Stimulated activated CD8-positive, alpha-beta memory T cell treated with anti-CD3 and anti-CD28 coated beads, Interleukin-12 subunit alpha, Interleukin-12 subunit beta, amount 100 ng/mL, for 24 hours (primary cell): ENCODE results near the gene SCN8A.
A peak's percentile ranks its signal among the peaks of the same experiment; 100 is the strongest.

ENCODE experiments used
- DNase-seq: peaks from one replicate; pipeline ENCODE4 v3.0.0-alpha.2; 2020; ENCODE audit errors: extremely low read depth

The SCN8A gene

DNA sequence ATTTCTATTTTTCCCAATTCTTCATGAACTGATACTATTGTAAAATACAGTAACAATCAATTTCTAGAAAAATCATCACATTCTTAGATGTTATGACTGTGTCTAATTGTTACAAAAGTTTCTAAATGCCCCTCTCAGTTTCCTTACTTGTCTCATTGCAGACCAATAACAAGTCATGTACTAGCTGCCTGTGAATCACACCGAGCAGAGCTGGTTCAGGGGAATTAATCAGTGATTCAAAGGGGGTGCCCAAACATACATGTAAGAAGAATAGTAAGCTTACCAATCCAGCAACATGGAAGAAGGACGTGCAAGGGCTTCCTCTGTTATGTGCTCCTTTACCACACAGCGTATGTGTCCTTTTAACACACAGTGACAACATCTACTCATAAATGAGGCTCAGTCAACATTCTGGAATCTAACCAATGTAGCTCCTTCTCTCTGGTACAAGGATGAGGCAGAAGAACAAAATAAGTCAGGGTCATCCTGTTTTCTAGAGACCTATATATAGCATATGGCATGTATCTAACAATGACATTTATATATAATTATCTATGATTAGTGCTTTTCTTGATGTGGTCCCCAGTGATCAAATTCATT is 126.4 kb downstream of the SCN8A start:
- DNase-seq = no peak

DNA sequence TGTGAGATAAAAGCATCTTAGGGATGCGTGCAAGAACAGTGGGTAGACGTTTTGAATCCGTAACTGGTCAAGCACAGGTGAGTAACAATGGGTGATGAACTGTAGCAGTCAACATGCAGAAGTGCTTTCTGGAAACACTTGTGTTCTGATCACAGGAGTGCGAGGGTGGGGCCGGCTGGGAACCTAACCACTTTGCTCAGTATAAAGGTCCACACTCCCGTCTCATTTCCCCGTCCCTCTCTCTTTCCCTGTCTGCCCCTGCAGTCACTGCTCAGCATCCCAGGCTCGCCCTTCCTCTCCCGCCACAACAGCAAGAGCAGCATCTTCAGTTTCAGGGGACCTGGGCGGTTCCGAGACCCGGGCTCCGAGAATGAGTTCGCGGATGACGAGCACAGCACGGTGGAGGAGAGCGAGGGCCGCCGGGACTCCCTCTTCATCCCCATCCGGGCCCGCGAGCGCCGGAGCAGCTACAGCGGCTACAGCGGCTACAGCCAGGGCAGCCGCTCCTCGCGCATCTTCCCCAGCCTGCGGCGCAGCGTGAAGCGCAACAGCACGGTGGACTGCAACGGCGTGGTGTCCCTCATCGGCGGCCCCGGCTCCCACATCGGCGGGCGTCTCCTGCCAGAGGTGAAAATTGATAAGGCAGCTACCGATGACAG is 130.4 kb downstream of the SCN8A start:
- DNase-seq = peak; percentile 9

DNA sequence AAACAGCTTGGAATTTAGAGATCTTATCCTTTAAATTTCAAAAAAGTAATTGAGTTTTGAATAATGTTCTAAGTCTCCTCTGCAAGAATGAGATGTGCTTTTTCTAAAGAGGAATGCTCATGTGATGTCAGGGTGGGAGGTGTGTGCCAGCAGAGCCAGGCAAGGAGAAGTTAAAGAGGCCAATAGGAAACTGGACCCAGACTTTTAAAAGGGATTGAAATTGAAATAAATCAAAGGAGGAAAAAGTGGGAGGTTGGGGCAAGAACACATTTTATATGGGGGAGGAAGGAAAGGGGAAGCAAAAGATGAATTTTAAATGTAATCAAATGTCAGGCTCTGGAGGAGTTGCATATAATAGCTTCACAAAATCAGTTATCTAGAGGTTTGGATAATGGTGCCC is 131.4 kb downstream of the SCN8A start:
- no peak for DNase-seq

DNA sequence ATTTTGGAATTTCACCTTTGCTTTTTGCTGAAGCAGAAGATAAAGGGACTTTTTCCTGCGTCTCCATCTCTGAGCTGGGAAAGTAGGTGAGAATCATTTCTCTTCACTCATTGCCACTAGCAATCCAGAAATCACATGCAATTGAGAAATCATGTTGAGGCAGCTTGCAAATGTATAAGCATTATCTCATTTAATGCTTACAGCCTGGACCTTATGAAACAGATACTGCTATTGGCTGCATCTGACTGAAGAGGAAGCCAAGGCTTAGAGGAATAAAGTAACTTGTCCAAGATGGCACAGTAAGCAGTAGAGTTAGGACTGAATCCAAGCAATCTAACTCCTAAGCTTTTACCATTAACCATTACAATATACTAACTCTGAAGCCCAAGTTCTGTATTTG is 135.1 kb downstream of the SCN8A start:
- DNase-seq = no peak

DNA sequence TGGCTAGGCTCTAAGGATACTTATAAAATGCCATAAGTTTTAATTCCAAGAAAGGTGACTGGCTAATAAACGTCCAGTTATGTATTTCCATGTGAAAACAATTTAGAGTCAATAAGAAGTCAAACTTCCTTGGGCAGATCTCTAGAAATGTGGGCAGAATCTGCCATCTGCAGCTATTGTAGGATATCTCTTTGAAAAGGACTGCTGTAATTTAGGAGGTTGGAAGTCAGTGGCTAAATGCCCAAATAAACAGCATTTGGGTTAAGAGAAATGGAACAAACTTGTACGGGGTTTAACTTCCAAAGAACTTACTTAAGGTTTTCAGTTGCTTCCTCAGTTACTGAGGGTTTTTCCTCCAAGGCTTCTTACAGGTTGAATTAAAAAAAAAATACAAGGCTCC is 135.9 kb downstream of the SCN8A start:
- no peak for DNase-seq

- DNase-seq = no peak
Measured at GRCh38 chr12:51729331-51729730, 138.3 kb downstream of the SCN8A start.

GRCh38 chr12:51730745-51731144 is 139.7 kb downstream of the SCN8A start:
- DNase-seq = no peak

DNA sequence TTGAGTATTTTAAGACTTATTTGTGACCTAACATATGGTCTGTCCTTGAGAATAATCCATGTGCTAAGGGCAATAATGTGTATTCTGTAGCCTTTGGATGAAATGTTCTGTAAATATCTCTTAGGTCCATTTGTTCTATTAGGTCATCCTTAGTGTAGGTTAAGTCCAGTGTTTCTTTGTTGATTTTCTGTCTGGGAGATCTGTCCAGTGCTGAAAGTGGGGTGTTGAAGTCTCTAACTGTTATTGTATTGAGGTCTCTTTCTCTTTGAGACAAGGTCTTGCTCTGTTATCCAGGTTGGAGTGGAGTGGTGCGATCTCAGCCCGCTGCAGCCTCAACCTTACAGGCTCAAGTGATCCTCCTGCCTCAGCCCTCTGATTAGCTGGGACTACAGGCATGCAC is 149.5 kb downstream of the SCN8A start:
- no peak for DNase-seq

DNA sequence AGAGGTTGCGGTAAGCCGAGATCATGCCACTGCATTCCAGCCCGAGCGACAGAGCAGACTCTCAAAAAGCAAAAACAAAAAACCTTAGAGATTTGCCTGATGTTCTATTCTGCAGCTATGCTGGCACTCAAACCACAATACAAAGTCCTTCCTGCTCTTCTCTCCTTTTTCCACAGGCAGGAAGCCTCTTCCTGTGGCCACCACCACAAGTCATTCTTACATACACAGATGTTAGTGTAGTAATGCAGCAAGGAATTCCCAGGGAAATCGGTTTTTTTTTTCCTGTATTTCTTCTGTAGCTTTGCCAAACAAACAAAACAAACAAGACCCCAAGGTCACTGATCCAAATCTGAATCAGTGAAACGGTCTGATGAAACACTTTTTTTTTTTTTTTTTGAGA is 153.2 kb downstream of the SCN8A start:
- no peak for DNase-seq

DNA sequence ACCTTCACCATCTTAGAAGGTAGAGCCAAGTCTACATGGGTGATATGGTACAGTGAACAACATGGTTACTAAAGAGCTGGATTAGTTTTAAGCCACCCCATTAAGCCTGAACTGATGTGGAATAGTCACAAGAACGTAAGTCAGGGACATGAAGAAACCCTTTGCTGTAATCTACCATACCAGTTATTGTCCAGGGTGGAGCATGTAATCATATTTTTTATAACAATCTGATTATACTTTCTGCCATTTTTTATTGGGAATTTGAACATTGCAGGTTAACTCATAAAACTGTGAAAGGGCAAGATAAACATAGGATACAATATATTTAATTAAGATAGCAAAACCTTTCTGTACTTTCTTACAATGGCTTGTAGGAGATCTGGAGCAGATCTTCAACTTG is 153.9 kb downstream of the SCN8A start:
- no peak for DNase-seq

DNA sequence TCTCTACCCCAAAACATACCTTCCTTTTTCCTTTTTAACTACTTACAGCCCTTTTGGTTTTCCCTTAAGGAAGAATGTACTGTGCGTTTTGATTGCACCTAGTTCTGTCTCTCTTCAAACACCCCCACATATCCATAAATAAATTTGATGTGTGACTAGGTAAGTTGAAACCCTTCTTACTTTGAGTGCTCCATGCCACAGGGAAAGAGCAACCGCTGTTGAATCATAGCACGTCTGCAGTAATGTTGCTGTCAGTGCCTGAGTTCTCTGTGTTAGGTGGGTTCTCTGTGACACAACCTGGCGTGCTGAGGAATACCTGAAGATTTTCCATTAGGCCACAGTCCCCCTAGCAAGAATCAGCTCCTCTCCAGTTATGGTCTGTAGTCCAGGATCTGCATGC is 155.4 kb downstream of the SCN8A start:
- no peak for DNase-seq

DNA sequence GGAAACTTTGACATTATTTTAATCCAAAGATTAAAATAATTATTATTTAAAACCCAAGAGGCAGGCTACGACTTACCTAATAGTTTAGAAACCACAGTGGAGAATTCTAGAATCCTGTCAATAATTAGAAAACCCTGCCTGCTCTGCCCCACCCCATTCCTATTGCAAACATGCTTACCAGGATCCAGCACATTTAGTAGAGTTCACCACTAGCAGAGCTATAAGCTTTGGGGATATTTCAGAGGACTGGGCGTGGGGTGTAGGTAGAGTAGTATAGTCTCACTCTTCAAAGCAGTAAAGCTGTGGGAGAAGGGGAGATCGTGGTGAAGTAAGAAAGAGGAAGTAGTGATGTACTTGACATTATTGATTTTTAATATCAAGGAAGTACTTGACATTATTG is 157.2 kb downstream of the SCN8A start:
- DNase-seq = no peak

- DNase-seq = no peak
Measured at GRCh38 chr12:51749206-51749985, 158.4 kb downstream of the SCN8A start.

DNA sequence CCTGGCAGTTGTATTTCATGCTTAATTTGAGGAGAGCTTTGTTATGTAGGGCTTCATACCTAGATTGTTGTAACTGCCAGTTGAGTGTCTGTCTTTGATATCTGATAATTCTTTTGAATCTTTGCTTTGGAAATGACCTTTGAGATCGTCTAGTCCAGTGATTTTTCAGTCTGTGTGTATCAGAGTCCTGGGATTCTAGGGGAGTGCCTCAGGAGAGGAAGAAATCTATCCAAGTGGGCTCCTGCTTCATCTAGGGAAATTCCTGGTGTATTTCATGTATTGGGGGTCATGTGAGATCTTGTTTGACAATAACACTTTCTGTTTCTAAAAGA is 158.9 kb downstream of the SCN8A start:
- no peak for DNase-seq

- DNase-seq = no peak
Measured at GRCh38 chr12:51751661-51752060, 160.6 kb downstream of the SCN8A start.

- DNase-seq = no peak
Measured at GRCh38 chr12:51752234-51752889, 161.3 kb downstream of the SCN8A start.

DNA sequence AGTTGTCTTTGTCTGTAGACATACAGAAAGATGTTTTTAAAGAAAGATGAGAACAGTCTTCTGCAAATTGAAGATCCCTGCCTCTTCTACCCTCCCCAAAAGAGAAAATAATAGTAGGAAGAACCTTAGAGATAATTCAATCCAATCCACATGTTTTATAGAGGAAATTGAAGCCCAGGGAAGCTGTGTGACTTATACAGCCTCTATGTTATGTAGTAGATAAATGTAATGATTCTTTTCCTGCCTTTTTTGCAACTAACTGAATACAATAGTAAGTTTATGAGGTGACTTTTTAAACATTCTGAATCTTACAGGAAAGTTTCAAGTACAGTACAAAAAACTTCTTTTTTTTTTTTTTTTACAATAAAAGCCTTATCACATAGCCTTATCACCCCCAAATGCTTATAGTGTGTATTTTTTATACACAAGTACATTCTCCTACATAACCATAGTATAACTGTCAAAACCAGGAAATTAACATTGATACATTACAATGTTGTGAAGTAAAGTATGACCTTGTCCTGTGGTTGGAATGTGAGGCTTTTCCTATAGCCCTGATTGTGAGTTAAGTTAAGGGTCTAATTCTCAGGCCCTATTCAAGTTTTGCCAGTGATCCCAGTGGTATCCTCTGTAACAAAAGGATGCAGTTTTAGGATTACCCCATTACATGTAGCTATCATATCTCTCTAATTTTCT is 163.1 kb downstream of the SCN8A start:
- no peak for DNase-seq

DNA sequence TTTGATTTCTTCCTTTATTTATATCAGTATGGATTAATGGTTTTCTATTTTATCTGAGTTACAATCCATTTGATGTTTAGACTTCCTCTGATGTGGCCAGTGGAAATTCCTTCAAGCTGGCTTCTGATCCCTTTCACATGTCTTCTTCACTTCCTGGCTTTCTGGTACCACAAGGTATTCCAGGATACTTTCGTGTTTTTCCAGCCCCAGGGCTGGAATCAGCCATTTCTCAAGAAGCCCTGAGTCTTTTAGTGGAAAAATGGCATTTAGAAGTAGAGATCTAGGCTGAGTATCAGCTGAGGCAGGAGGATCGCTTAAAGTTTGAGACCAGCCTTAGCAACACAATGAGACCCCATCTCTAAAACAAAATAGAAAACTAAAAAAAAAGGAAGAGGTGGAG is 164.2 kb downstream of the SCN8A start:
- DNase-seq = no peak

DNA sequence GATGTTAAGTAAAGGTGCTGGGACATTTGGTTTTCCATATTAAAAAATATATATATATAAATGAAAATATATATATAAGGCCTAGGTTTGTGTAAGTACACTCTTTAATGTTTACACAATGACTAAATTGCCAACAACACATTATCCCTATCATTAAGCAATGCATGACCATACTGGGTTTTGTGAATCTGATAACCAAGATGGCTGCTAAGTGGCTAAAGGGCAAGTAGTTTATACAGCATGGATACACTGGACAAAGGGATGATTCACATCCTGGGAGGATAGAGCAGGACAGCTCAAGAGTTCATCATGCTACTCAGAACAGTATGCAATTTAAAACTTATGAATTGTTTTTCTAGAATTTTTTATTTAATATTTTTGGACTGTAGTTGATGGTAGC is 168.1 kb downstream of the SCN8A start:
- no peak for DNase-seq

DNA sequence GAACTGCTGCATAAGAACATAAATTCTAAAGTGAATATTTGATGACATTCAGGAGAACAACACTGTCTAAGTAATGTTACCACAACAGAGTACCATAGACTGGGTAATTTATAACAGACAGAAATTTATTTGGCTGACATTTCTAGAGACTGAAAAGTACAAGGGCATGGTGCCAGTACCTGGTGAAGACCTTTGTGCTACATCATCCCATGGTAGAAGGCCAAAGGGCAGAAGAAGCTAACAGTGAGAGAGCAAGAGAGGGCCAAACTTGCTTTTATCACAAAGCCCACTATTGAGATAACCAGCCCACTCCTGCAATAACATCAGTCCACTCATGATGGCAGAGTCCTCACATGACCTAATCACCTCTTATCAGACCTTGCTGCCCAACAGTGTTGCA is 168.7 kb downstream of the SCN8A start:
- no peak for DNase-seq

DNA sequence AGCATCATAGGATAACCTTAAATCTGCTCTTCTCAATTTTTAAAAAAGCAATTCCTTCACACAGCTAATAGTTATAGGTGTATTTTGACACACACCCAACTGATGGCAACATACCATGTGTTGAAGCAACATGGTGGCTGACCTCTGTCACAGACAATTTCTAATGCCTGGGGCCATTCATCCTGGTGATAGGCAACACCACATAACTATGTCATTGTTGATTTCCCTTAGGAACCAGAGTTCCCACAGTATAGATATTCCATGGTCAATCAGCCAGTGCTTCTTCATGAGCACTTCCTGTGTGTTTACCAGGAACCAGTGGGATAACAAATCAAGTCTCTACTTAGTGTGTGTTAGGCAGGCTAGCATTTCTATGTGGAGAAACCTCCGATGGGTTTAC is 169.2 kb downstream of the SCN8A start:
- no peak for DNase-seq

- DNase-seq = no peak
Measured at GRCh38 chr12:51763743-51764142, 172.7 kb downstream of the SCN8A start.
